Trophoblast cell (in vitro differentiated cells and primary cell): ENCODE data around the gene GAS1. TPM values are rescaled to one million over a fixed set of nuclear protein-coding genes. Genes with fewer than 3 reads are reported as not detected.
A peak's percentile ranks its signal among the peaks of the same experiment; 100 is the strongest.

Experiments
- DNase-seq, 2 donors: peaks; one replicate each; pipeline ENCODE4 v3.0.0-alpha.2; 2016
- H2AFZ ChIP-seq: 2 replicates; pipeline ENCODE4 v1.6.1; 2013; ENCODE audit warnings: low read length, moderate library complexity, mild to moderate bottlenecking; ENCODE audit not compliant: insufficient read depth, poor library complexity
- H2AK5ac ChIP-seq: 2 replicates; pipeline ENCODE4 v1.6.1; 2013; ENCODE audit warnings: mild to moderate bottlenecking, low read length
- H2BK120ac ChIP-seq: 2 replicates; pipeline ENCODE4 v1.6.1; 2013; ENCODE audit warnings: low read length, mild to moderate bottlenecking, moderate library complexity; ENCODE audit not compliant: insufficient read depth, poor library complexity
- H2BK12ac ChIP-seq: 2 replicates; pipeline ENCODE4 v1.6.1; 2013; ENCODE audit warnings: mild to moderate bottlenecking, low read length, moderate library complexity
- H2BK5ac ChIP-seq: 2 replicates; pipeline ENCODE4 v1.6.1; 2013; ENCODE audit warnings: low read length, low read depth, moderate library complexity, mild to moderate bottlenecking; ENCODE audit not compliant: poor library complexity
- H3K14ac ChIP-seq: 2 replicates; pipeline ENCODE4 v1.6.1; 2013; ENCODE audit warnings: mild to moderate bottlenecking, low read length
- H3K18ac ChIP-seq: 2 replicates; pipeline ENCODE4 v1.6.1; 2013; ENCODE audit warnings: mild to moderate bottlenecking, low read length
- H3K23ac ChIP-seq: 2 replicates; pipeline ENCODE4 v1.6.1; 2013; ENCODE audit warnings: low read length
- H3K27ac ChIP-seq: 2 replicates; pipeline ENCODE4 v1.5.1; 2013; ENCODE audit warnings: low read depth, mild to moderate bottlenecking, inconsistent platforms, low read length, moderate library complexity
- H3K27me3 ChIP-seq: 2 replicates; pipeline ENCODE4 v1.6.1; 2013; ENCODE audit warnings: inconsistent platforms, mild to moderate bottlenecking, low read length, moderate library complexity; ENCODE audit not compliant: insufficient read depth
- H3K36me3 ChIP-seq, 2 experiments: 1 replicate in 1 of 2; 2 replicates in 1 of 2; pipeline ENCODE4 v1.6.1; 2013; ENCODE audit warnings: low read length in 2 of 2, mild to moderate bottlenecking in 2 of 2, moderate library complexity in 1 of 2; ENCODE audit not compliant: insufficient read depth in 2 of 2, control insufficient read depth in 1 of 2
- H3K4ac ChIP-seq: 2 replicates; pipeline ENCODE4 v1.6.1; 2013; ENCODE audit warnings: low read depth, mild to moderate bottlenecking, low read length, moderate library complexity
- H3K4me1 ChIP-seq, 2 experiments: 1 replicate in 1 of 2; 2 replicates in 1 of 2; pipeline ENCODE4 v1.6.1; 2013; ENCODE audit warnings: low read length in 2 of 2, mild to moderate bottlenecking in 2 of 2, moderate library complexity in 1 of 2; ENCODE audit not compliant: insufficient read depth in 2 of 2, control insufficient read depth in 1 of 2
- H3K4me2 ChIP-seq: 2 replicates; pipeline ENCODE4 v1.6.1; 2013; ENCODE audit warnings: inconsistent platforms, mild to moderate bottlenecking, low read length, moderate library complexity
- H3K4me3 ChIP-seq: 2 replicates; pipeline ENCODE4 v1.5.1; 2013; ENCODE audit warnings: mild to moderate bottlenecking, low read depth, low read length, inconsistent platforms
- H3K79me1 ChIP-seq: one replicate; pipeline ENCODE4 v1.6.1; 2013; ENCODE audit warnings: low read length
- H3K79me2 ChIP-seq: 2 replicates; pipeline ENCODE4 v1.6.1; 2013; ENCODE audit warnings: low read length, mild to moderate bottlenecking; ENCODE audit not compliant: control insufficient read depth, insufficient read depth, poor library complexity
- H3K9ac ChIP-seq: 2 replicates; pipeline ENCODE4 v1.6.1; 2013; ENCODE audit warnings: mild to moderate bottlenecking, low read length
- H3K9me3 ChIP-seq: 2 replicates; pipeline ENCODE4 v1.6.1; 2013; ENCODE audit warnings: low read depth, mild to moderate bottlenecking, control low read depth, inconsistent platforms, low read length; ENCODE audit not compliant: insufficient read depth
- H4K12ac ChIP-seq: 2 replicates; pipeline ENCODE4 v1.6.1; 2013; ENCODE audit warnings: low read depth, mild to moderate bottlenecking, low read length, moderate library complexity
- H4K8ac ChIP-seq: 2 replicates; pipeline ENCODE4 v1.6.1; 2013; ENCODE audit warnings: low read depth, mild to moderate bottlenecking, low read length, moderate library complexity
- H4K91ac ChIP-seq: one replicate; pipeline ENCODE4 v1.6.1; 2013; ENCODE audit warnings: low read depth, mild to moderate bottlenecking, low read length, moderate library complexity
- WGBS: extraction: QIAGEN DNeasy Blood & Tissue Kit; methylation state at CpG from one replicate; pipeline ENCODE4 v1.1.7; 2013; ENCODE audit warnings: missing lambda C conversion rate; ENCODE audit not compliant: insufficient read length, insufficient coverage; ENCODE audit errors: extremely low coverage; 5-methylcytosine and 5-hydroxymethylcytosine counted together
- polyA plus RNA-seq: library from polyadenylated mRNA; stranded (reverse); fragments of 200-250 nt; gene quantifications from 2 replicates; pipeline ENCODE4 v1.2.3, GENCODE V29; 2013

The GAS1 gene
- polyA plus RNA-seq: 15.3 and 18.3 TPM in 2 replicates

DNA sequence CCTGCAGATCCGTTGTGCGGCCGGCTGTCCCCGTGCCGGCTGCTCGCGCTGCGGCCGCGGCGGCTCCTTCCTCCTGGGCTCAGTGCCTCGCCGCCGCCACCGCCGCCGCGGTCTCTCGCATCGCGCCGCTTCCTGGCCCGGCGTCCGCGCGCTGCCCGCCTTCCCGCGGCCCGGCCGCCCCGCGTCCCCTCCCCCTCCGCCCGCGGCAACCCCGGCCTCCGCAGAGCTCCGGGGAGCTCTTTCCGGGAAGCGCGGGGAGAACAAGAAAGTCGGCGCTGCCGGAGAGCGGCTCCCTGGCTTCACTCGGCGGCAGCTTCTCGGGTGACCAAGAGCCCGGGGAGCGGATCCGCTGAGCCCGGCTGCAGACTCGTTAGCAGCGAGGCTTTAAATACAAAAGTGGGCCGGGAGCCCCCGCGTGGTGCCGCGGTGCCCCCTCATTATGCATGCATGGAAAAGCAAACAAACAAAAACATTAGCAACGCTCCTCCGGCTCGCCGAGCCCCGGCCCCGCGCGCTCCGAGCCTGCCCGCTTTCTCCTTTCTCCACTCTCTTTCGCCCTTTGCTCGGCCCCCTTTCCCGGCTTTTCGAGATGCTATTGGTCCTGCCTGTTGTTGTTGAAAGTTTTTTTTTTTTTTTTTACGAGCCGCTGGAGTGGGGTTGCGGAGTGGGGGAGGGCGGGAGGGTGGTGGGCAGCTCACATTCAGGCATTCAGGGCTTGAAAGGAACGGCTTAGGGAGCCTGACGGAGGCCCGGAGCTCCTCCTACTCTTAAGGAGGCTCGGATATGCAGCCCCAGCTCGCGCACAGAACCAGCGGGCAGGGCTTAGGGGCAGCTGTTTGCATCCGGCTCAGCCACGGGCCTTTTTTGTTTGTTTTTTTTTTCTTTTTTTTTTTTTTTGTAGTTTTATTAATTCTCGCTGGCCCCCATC lies at the start of gene GAS1:
TSS of gene GAS1 (minus strand) at position 361 of the 928 bp plus-strand sequence. CDS start 727 bp downstream, outside the sequence.
- Histone ChIP-seq H3K4me1 (peaks cover 0 to 2% of the 10 kb centered on the region in 2 experiments), H2BK120ac (peak within 1 kb of the TSS; percentile 25), H3K79me1 (peaks cover 20% of the 10 kb centered on the region), H3K4ac (peak within 1 kb of the TSS; percentile 39), H3K36me3 (peaks cover 0 to 3% of the 10 kb centered on the region in 2 experiments), H2BK5ac (peak within 1 kb of the TSS; percentile 89), H3K4me3 (peak within 1 kb of the TSS; percentile 97), H3K9ac (peak within 1 kb of the TSS; percentile 87), H3K79me2 (peaks cover 17% of the 10 kb centered on the region), H2BK12ac (peak within 1 kb of the TSS; percentile 15), H4K8ac (peak within 1 kb of the TSS; percentile 44), H4K12ac (peak within 1 kb of the TSS; percentile 26), H3K23ac (no peak within 1 kb of the TSS), H3K27ac (peak within 1 kb of the TSS; percentile 94), H3K4me2 (peak within 1 kb of the TSS; percentile 91), H3K18ac (peak within 1 kb of the TSS; percentile 86), H3K9me3 (peaks cover 5% of the 10 kb centered on the region), H3K14ac (peak within 1 kb of the TSS; percentile 83), H2AFZ (peak within 1 kb of the TSS; percentile 43), H2AK5ac (no peak within 1 kb of the TSS), H4K91ac (peak within 1 kb of the TSS; percentile 84), H3K27me3 (no peaks in the 10 kb centered on the region)
- WGBS: no CpG with 5 or more reads among the region's 89 CpGs
- DNase-seq: peak; percentile 78 to 83

DNA sequence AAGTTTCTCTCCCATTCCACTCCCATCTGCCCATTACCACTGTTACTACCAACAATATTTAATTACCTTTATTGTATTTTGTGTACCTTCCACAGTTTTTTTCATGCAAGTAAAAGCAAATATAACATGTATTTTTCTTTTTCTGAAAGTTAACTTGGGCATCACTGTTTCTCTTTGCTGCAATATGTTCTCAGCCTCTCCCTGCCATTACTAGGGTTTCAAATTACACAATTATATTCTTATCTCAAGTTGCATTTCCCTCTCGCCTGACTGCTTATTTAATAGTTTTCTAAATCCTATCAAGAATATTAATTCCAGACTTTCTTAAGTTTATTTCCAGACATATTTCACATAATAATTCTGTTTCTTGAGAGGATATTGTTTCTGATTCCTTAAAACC lies 46.9 kb upstream of the GAS1 start:
- Histone ChIP-seq H3K79me2 (no peaks in the 10 kb centered on the region), H2BK120ac (no peak overlapping the region), H3K27me3 (no peaks in the 10 kb centered on the region), H3K9ac (no peak overlapping the region), H2BK5ac (no peak overlapping the region), H3K14ac (no peak overlapping the region), H3K4me3 (no peak overlapping the region), H3K23ac (no peak overlapping the region), H3K79me1 (no peaks in the 10 kb centered on the region), H3K18ac (no peak overlapping the region), H2BK12ac (no peak overlapping the region), H3K9me3 (no peaks in the 10 kb centered on the region), H3K27ac (no peak overlapping the region), H4K91ac (no peak overlapping the region), H4K8ac (no peak overlapping the region), H2AK5ac (no peak overlapping the region), H2AFZ (no peak overlapping the region), H3K4ac (no peak overlapping the region), H3K36me3 (no peaks in the 10 kb centered on the region), H4K12ac (no peak overlapping the region), H3K4me2 (no peak overlapping the region), H3K4me1 (no peaks in the 10 kb centered on the region)
- DNase-seq: no peak
- WGBS: no CpG with 5 or more reads among the region's 1 CpG

DNA sequence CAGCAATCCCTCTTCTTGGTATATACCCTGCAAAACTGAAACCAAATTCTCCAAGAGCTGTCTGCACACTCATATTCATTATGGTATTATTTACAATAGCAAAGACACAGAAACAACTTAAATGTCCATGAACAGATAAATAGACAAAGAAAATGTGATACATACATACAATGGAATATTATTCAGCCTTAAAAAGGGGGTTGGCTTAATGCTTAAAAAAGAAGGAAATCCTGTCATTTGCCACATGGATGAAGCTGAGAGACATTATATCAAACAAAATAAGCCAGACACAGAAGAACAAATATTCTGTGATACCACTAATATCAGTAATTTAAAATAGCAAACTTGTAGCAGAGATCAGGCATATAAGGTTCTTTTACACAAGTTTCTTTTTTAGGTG lies 46.5 kb upstream of the GAS1 start:
- no peak overlapping the region for H3K27ac ChIP-seq
- no peak overlapping the region for H3K4me3 ChIP-seq
- no peak overlapping the region for H3K4me2 ChIP-seq
- DNase-seq: no peak
- H4K91ac ChIP-seq: no peak overlapping the region
- no peak overlapping the region for H3K9ac ChIP-seq
- H3K79me1 ChIP-seq: no peaks in the 10 kb centered on the region
- no peak overlapping the region for H2BK5ac ChIP-seq
- no peak overlapping the region for H2BK12ac ChIP-seq
- H3K18ac ChIP-seq: no peak overlapping the region
- H2AFZ ChIP-seq: no peak overlapping the region
- no peaks in the 10 kb centered on the region for H3K4me1 ChIP-seq
- no peak overlapping the region for H4K8ac ChIP-seq
- no peaks in the 10 kb centered on the region for H3K79me2 ChIP-seq
- no peak overlapping the region for H3K14ac ChIP-seq
- H3K4ac ChIP-seq: no peak overlapping the region
- H3K9me3 ChIP-seq: no peaks in the 10 kb centered on the region
- no peak overlapping the region for H4K12ac ChIP-seq
- no peaks in the 10 kb centered on the region for H3K27me3 ChIP-seq
- H2BK120ac ChIP-seq: no peak overlapping the region
- no peak overlapping the region for H2AK5ac ChIP-seq
- no peaks in the 10 kb centered on the region for H3K36me3 ChIP-seq
- no peak overlapping the region for H3K23ac ChIP-seq

DNA sequence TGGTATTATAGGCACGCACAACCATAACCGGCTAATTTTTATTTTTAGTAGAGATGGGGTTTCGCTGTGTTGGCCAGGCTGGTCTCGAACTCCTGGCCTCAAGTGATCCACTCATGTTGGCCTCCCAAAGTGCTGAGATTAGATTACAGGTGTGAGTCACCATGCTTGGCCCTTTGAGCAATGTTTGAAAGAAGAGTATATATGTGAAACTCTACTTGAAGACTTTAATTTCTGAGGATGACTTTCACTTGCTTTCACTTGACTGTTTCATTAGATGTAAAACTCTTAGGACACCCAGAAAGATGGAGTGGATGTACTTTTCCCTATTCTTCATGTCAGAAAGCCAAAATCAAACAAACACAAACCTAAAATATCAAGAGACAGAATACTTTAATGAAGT lies 43.8 kb upstream of the GAS1 start:
- DNase-seq: no peak
- Histone ChIP-seq H3K4me3 (no peak overlapping the region), H3K79me1 (no peaks in the 10 kb centered on the region), H3K4me1 (no peaks in the 10 kb centered on the region), H2BK12ac (no peak overlapping the region), H3K9ac (no peak overlapping the region), H3K18ac (no peak overlapping the region), H3K4me2 (no peak overlapping the region), H2AK5ac (no peak overlapping the region), H4K12ac (no peak overlapping the region), H3K9me3 (no peaks in the 10 kb centered on the region), H2BK120ac (no peak overlapping the region), H3K27ac (no peak overlapping the region), H2BK5ac (no peak overlapping the region), H3K4ac (no peak overlapping the region), H3K27me3 (no peaks in the 10 kb centered on the region), H3K14ac (no peak overlapping the region), H3K79me2 (no peaks in the 10 kb centered on the region), H3K36me3 (no peaks in the 10 kb centered on the region), H4K8ac (no peak overlapping the region), H4K91ac (no peak overlapping the region), H3K23ac (no peak overlapping the region), H2AFZ (no peak overlapping the region)
- no CpG with 5 or more reads among the region's 4 CpGs for WGBS
